ENCODE data around the gene DUSP2. TPM values are rescaled to one million over a fixed set of nuclear protein-coding genes. Genes with fewer than 3 reads are reported as not detected.
A peak's percentile ranks its signal among the peaks of the same experiment; 100 is the strongest.

Gene DUSP2
- total and polyA plus RNA-seq, 7 donors = 0.64 to 5.8 (median 2.4) TPM

DNA sequence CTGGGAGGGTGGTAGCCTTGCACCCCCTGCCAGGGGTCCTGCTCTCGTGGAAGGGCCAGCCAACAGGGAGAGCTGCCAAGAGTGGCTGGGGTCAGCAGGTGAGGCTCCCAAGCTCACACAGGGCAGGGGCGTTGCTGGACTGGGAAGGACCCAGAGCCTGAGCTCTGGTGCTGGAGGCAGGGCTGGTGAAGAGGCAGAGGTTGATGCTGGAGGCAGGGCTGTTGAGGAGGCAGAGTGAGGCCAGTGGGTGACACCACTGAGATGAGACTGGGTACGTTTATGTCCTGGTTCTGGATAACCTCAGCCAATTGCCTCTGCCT, 35.9 kb downstream of the DUSP2 start:
- H3K27ac ChIP-seq = peak overlapping the region; percentile 41
- WGBS, 3 donors = 38 to 58% (median 39%) methylated on average over 3 of the region's 3 CpGs

DNA sequence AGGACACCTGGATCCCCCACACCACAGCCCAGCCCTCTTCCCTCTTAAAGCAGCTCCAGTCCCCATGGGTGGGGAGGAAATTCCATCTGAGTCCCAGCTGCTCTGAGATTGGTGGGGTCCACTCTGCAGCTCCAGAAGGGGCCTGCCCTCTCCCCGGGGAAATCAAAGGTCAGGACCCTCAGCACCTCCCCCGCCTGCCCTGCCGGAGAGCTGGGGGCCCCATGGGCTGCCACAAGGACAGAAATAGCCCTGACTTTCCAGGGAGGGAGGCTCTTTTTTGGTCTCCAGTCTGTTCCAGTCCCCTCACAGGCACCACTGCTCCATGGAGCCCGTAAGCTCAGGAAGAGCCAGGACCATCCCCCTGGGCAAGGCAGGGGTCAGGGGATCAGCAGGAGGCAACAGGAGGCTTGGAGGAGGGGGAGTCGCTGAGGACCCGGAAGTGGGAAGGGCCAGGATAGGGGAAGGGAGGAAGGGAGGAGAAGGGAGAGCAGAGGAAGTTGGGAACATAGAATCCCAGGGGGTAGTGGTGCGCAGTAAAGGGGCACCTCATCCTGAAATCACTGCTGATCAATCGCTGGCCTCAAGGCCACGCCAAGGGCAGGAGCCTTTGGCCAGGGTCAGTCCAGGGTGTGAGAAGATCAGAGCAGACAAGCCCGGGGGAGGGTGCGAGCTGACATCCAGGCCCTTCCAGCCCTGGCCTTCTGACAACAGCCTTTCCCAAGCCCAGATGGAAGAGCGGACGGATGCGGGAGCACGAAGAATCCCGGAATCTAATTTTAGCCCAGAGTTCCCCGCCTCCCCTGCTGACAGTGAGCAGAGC, 36.5 kb downstream of the DUSP2 start:
- H3K27ac ChIP-seq = no peak overlapping the region
- peak in 1 of 2 donors; percentile 72 for DNase-seq

More for the DNA sequence above, 35.9 kb downstream of the DUSP2 start:
- ATAC-seq (peak in 1 of 4 donors; percentile 26), DNase-seq (no peak)
- no peaks in the 10 kb centered on the region for H3K27me3 ChIP-seq (ENCODE audit: insufficient read depth in 3 of 3, low read length in 2 of 3)
- no peaks in the 10 kb centered on the region for H3K4me1 ChIP-seq
- TF ChIP-seq, protein P1, sequence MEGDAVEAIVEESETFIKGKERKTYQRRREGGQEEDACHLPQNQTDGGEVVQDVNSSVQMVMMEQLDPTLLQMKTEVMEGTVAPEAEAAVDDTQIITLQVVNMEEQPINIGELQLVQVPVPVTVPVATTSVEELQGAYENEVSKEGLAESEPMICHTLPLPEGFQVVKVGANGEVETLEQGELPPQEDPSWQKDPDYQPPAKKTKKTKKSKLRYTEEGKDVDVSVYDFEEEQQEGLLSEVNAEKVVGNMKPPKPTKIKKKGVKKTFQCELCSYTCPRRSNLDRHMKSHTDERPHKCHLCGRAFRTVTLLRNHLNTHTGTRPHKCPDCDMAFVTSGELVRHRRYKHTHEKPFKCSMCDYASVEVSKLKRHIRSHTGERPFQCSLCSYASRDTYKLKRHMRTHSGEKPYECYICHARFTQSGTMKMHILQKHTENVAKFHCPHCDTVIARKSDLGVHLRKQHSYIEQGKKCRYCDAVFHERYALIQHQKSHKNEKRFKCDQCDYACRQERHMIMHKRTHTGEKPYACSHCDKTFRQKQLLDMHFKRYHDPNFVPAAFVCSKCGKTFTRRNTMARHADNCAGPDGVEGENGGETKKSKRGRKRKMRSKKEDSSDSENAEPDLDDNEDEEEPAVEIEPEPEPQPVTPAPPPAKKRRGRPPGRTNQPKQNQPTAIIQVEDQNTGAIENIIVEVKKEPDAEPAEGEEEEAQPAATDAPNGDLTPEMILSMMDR (IDR thresholded peaks at IDR 0.05) = no peak
- H3K36me3 ChIP-seq (ENCODE audit: insufficient read depth in 1 of 2, low read depth in 1 of 2) = no peaks in the 10 kb centered on the region
- intact Hi-C loops (cut with DNase I) = no loop called here
- no peak overlapping the region for H3K4me3 ChIP-seq
- peaks cover 4% of the 10 kb centered on the region for H3K9me3 ChIP-seq

DNA sequence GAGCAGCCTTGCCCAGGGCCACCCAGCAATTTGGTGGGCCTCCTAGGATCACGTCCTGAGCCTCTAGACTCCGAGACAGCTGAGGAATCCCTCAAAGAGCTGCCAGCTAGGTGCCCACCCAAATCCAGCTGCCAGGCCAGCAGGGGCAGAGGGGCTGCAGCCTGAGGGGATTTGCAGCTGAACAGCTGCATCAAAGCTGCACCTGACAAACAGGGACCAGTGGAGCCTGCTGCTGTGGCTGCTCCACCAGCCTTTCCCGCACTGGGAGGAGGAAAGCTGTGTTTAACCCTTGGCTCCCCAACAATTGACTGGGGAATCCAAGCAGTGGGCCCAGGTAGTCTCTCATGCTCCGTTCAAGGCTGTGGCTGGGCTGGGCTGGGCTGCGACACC, 37.1 kb downstream of the DUSP2 start:
- WGBS, 3 donors = 38 to 48% (median 46%) methylated on average over 5 of the region's 5 CpGs
- no peak for DNase-seq
- Histone ChIP-seq H3K4me1 (no peaks in the 10 kb centered on the region), H3K9me3 (peaks cover 4% of the 10 kb centered on the region), H3K36me3 (ENCODE audit: insufficient read depth in 1 of 2, low read depth in 1 of 2) (no peaks in the 10 kb centered on the region), H3K27ac (no peak overlapping the region), H3K27me3 (ENCODE audit: insufficient read depth in 3 of 3, low read length in 2 of 3) (no peaks in the 10 kb centered on the region), H3K4me3 (no peak overlapping the region)
- TF ChIP-seq, protein P1 (IDR thresholded peaks at IDR 0.05) = no peak
- intact Hi-C loops (cut with DNase I) = no loop called here
- ATAC-seq = no peak

More for the DNA sequence above, 36.5 kb downstream of the DUSP2 start:
- TF ChIP-seq, protein P1 (IDR thresholded peaks at IDR 0.05) = no peak
- Histone ChIP-seq H3K9me3 (peaks cover 4% of the 10 kb centered on the region), H3K4me3 (no peak overlapping the region), H3K4me1 (no peaks in the 10 kb centered on the region), H3K36me3 (ENCODE audit: insufficient read depth in 1 of 2, low read depth in 1 of 2) (no peaks in the 10 kb centered on the region), H3K27me3 (ENCODE audit: insufficient read depth in 3 of 3, low read length in 2 of 3) (no peaks in the 10 kb centered on the region)
- intact Hi-C loops (cut with DNase I) = no loop called here
- ATAC-seq = peak in 1 of 4 donors; percentile 46
- 24 to 30% (median 29%) methylated on average over 17 of the region's 17 CpGs for WGBS, 3 donors

DNA sequence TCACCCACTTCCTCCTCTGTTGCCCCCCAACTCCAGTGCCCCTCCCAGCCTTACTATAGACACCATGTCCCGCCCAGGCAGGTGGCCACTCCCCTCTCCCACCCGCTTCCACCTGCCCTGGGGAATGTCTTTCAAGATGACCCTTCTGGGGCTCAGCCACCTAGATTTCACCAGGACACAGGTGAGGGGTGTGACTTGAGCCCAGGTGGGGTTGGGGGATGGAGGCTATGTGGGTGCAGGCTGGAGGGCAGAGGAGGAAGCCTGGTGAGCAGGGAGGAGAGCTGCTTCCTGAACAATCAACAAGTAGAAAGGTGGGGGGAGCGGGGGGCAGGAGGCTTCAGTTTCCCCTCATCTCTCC, 37.6 kb downstream of the DUSP2 start:
- Histone ChIP-seq H3K4me1 (no peaks in the 10 kb centered on the region), H3K9me3 (peaks cover 4% of the 10 kb centered on the region)
- intact Hi-C loops (cut with DNase I) = no loop called here

More for the DNA sequence above, 37.6 kb downstream of the DUSP2 start:
- TF ChIP-seq, protein P1 (IDR thresholded peaks at IDR 0.05) = no peak
- Histone ChIP-seq H3K27me3 (ENCODE audit: insufficient read depth in 3 of 3, low read length in 2 of 3) (no peaks in the 10 kb centered on the region), H3K36me3 (ENCODE audit: insufficient read depth in 1 of 2, low read depth in 1 of 2) (no peaks in the 10 kb centered on the region), H3K27ac (no peak overlapping the region), H3K4me3 (no peak overlapping the region)
- 84 to 93% (median 93%) methylated on average over 3 of the region's 3 CpGs for WGBS, 3 donors
- no peak for ATAC-seq
- no peak for DNase-seq
